ENCODE measurements around the gene FBXO28.
"Not testable (repeated sequence)": the region's sequence is repeated elsewhere in the genome, so short reads cannot be mapped to it uniquely, and the experiment has no call there.

Gene FBXO28

DNA sequence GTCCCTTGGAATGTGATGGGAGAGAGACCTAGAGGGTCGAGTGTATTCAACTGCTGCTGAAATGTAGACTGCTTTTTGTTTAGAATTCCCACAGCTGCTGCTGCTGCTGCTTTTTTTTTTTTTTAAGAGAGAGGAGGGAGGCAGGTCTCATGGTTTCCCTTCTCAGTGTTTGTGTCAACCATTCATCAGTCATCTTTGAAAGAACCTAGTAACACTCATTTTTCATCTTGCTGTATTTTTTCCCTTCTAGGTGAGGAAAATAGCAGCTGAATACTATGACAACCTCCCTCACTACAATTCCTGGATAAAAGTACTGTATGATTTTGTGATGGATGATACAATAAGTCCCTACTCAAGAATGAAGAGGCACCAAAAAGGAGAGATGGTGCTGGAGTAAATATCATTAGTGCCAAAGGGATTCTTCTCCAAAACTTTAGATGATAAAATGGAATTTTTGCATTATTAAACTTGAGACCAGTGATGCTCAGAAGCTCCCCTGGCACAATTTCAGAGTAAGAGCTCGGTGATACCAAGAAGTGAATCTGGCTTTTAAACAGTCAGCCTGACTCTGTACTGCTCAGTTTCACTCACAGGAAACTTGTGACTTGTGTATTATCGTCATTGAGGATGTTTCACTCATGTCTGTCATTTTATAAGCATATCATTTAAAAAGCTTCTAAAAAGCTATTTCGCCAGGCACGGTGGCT lies 78.3 kb downstream of the FBXO28 start:
- DNase-seq, result no peak

DNA sequence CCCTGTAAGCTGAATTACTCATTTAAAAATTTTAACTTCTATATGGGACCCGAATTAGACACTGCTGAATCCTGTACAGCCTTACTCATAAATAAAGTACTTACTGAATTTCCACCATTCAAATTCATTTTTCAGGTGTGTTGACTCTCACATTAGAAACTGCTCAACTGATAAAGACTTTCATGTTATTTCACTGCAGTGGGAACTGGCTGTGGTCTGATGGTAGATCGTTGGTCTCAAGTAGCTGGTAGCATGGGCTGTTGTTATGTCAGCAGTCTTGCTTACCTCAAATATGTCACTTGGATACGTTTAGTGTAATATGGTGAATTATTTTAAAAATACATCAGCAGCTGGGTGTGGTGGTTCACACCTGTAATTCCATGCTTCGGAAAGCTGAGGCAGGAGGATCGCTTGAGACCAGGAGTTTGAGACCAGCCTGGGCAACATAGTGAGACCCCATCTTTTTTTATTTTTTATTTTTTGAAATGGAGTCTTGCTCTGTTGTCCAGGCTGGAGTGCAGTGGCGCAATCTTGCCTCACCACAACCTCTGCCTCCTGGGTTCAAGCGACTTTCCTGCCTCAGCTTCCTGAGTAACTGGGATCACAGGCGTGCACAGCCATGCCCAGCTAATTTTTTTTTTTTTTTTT lies 79.5 kb downstream of the FBXO28 start:
- DNase-seq, result no peak

DNA sequence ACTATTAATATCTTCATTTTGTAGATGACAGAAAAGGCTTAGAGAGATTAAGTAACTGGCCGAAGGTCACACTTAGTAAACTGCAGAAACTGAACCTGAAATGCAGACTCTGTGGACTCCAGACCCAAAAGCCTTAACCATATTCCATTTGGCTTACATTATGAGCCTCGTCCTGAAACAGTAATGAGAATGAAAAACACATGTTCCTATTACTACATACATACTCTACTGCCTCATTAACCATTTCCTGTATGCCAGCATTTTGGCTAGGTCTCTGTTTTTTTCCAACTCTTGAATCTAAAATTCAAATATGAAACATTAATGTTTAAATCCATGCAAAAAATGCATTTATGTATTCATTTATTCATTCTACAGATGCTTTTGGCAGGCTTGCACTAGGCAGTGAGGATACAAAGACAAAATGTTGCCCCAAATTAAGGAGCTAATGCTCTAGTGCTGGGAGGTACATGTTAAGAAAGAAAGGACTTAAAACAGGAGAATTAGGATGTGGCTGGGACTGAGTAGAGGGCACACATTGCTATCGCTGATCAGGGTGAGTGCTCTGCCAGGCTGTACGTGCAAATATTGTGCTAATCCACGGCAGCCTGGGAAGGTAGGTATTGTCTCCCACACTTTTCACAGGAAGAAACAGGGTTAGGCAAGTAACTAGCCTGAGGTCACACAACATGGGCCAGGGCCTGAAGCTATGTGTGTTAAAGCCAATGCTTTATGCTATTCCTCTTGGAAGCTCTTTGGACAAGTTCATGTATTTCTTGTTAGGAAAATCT lies 83.1 kb downstream of the FBXO28 start:
- no peak for DNase-seq

DNA sequence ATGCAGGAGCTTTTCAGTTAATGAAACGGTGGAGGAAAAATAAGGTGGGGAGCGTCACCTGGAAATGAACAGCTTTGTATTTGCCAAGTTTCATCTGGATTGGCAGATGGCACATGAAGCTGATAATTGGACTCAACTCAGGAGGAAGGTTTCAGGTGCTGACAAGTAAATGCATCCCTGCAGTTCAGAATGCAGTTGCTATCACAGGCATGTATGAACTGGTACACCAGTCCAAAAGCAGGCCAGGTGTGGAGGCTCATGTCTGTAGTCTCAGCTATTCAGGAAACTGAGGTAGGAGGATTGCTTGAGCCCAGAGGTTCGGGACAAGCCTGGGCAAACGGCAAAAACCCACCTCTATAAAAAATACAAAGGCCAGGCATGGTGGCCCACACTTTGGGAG lies 84.7 kb downstream of the FBXO28 start:
- no peak for DNase-seq

DNA sequence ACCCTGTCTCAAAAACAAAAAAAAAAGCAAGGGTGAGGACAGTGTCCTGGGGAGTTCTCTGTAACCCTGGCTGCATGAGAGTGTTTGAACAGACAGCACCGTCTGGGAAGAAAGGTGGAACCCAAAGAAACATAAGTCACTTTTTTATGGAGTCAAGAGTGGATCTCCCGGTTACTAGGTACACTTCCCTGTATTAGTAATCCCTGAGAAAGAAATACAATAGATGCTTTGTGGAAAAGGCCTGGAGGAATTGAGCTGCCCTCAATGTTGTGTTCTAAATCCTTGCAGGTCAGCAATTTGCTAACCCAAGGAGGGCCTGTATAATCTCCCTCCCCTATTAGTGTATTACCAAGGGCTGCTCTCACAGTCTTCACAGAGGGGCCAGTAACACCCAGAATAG lies 85.8 kb downstream of the FBXO28 start:
- DNase-seq, result no peak

DNA sequence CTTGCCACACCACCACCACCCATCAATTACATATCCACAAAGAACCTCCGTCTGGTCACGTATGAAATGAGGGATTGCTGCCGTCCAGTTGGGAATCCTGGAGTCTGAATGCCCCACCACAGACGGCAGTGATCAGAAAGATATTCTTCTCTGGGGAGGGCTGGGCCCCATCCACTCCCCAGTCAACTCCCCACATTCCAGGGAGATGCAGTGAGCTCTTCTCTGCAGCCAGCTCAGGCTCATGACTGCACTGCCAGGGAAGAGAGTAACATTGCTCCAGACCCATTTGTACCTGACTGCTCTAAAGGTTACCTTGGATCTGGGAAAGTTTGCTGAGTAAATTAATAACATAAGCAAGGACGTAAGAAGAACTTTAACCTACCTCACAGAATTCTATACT lies 87.5 kb downstream of the FBXO28 start:
- DNase-seq, result no peak

DNA sequence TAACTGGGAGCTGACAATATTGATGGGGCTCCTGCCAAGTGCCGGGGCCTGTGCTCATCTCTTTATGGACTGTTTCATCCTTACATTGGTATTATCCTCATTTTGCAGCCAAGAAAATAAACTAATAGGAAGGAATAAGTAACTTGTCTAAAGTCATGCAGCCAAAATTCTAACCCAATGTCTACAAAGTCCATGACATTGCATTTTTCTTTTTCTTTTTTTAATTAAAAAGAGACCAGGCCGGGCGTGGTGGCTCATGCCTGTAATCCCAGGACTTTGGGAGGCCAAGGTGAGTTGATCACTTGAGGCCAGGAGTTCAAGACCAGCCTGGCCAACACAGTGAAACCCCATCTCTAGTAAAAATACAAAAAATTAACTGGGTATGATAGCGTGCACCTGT lies 87.9 kb downstream of the FBXO28 start:
- no peak for DNase-seq

DNA sequence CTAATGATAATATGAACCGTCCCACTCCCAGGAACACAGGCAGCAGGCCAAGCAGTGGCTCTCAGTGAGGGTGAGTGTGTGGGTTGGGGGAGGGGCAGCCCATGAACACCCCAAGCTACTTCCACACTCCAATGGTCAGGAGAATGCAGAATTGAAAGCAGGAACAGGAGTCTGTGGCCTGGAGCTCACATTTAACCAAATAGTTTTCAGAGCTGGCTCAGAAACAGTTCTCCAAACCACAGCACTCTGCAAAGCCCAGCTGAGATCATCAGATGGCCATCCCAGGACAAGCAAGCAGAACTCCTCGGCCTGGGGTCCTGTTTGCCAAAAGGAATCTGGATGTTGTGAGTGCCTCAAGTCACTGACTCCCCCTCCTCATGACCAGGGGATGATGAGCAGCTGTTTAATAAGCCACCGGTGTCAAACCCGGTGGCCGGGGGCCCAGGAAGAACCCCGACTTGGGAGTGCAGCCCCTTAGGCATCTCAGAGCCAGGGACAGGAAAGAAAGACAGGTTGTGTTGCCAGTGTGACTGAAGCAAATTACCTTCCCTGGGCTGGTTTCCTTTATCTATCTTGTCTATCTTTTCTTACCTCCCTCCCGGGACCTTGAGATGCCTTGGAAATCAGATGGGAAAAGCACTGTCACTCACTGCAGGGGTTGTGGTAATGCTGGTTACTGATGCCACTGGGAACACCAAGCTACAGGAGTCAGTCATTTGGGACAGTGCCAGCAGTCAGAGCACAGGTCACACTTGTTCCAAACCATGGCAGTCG lies 89.5 kb downstream of the FBXO28 start:
- DNase-seq, result no peak

DNA sequence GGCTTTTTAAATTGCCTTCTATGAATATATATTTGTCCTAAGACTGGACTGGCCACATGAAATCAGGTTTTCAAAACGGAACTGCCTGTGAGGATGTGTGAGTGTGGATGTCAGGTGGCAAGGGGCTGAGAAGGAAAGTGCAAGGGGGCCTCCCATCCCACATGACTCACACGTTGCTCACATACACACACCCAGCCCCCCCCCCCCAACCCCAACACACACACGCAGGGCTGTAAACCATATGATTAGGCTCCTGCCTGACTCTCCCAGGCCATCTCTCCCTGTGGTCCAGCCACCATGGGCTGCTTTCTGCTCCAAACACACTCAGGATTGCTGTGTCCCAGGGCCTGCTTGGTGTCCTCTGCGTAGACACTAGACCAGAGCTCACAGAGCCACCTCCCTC lies 91.5 kb downstream of the FBXO28 start:
- DNase-seq, result no peak

DNA sequence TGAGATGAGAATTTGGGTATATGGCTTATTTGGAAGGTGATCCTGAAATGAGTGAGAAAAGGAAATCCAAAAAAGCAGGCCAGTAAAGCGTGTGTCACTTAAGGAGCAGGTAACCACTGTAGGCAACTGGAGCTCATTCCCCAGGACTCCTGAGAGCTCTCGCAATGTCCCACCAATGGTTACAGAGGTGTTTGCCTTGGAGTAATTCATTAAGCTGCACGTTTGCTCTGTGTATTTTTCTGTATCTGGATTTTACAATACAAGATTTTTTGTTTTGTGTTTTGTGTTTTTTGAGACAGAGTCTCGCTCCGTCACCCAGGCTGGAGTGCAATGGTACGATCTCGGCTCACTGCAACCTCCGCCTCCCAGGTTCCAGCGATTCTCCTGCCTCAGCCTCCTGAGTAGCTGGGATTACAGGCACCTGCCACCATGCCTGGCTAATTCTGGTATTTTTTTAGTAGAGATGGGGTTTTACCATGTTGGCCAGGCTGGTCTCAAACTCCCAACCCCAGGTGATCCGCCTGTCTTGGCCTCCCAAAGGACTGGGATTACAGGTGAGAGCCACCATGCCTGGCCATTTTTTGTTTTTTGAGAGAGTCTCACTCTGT lies 92.1 kb downstream of the FBXO28 start:
- DNase-seq, result not testable (repeated sequence)

DNA sequence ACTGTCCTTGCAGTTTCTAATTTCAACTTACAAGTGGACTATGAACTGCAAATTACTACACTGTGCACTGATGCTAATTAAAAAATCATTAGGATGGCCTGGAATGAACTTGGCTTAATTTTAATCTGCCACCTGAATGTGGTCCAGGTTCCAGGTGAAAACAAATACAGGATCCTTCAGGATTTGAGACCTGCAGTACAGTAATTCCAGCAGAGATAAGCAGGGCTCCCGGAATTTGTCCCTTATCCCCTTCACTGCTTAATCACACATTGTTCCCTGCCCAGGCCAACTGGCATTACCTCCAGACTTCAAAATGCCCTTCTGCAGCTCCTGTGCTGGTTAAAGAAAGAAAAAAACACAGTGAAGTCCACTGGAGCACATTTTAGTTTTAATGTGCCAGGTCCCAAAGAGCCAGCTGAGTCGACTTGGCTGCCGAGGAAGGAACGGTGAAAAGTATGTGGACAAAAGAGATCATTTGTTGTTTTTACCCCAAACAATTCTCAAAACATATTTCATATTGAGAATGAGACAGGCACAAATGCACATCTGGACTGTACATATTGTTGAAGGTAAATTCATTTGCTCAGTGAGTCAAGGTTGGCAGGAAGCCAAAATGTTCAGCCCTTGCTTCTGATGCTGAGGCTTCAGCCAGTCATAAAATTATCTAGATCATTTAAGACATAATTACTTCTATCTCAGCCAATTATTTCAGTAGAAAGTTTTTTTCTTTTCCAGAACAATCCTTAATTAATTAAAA lies 97.5 kb downstream of the FBXO28 start:
- DNase-seq, result peak; percentile 62 to 65

Measured in SHP77 (cell line).